HEK293 (cell line): ENCODE measurements around the gene STX5.

Experiments
- CTCF ChIA-PET: fragments of 350-600 bp; formaldehyde crosslinking; extraction: SDS; loops from one replicate; lab custom pipeline; 2021; ENCODE audit warnings: antibody characterized with exemption; lab: Yijun Ruan, JAX
- POLR2A ChIA-PET: fragments of 300-600 bp; formaldehyde crosslinking; extraction: SDS; loops from one replicate; lab custom pipeline; 2020; ENCODE audit warnings: antibody characterized with exemption, inconsistent platforms; lab: Yijun Ruan, JAX
- H3K27ac ChIP-seq: fragments of 200-500 bp; sonication (Bioruptor generic); 2 replicates; pipeline ENCODE4 v1.5.1; 2014; ENCODE audit warnings: low read depth, low read length, control low read depth, inconsistent platforms; ENCODE audit errors: extremely low read depth
- H3K36me3 ChIP-seq, 2 experiments: fragments of 200-500 bp in 1 of 2; sonication (Bioruptor generic) in 1 of 2; 1 replicate in 1 of 2; 2 replicates in 1 of 2; pipeline ENCODE4 v1.5.1; 2014 to 2017; ENCODE audit warnings: inconsistent platforms in 2 of 2, low read length in 2 of 2; ENCODE audit not compliant: control insufficient read depth in 2 of 2, insufficient read depth in 1 of 2
- H3K4me1 ChIP-seq: fragments of 200-500 bp; sonication (Bioruptor generic); 2 replicates; pipeline ENCODE4 v1.5.1; 2014; ENCODE audit warnings: mild to moderate bottlenecking, low read length, inconsistent platforms; ENCODE audit not compliant: control insufficient read depth, insufficient read depth
- H3K4me3 ChIP-seq: 2 replicates; pipeline ENCODE4 v1.5.1; 2011; ENCODE audit warnings: low read depth, mild to moderate bottlenecking, control low read depth, low read length, moderate library complexity
- H3K9me3 ChIP-seq: fragments of 200-500 bp; sonication (Bioruptor generic); 2 replicates; pipeline ENCODE4 v1.5.1; 2014; ENCODE audit warnings: low read depth, low read length, inconsistent platforms; ENCODE audit not compliant: control insufficient read depth, insufficient read depth
- EGR2 ChIP-seq: fragments of 450-650 bp; formaldehyde crosslinking; IDR thresholded peaks from 2 replicates; pipeline ENCODE4 v1.5.1; 2016; ENCODE audit warnings: low read depth, missing biosample characterization, missing genetic modification characterization
- GFI1B ChIP-seq: fragments of 450-650 bp; formaldehyde crosslinking; IDR thresholded peaks from 2 replicates; pipeline ENCODE4 v1.5.1; 2016; ENCODE audit warnings: missing biosample characterization, missing genetic modification characterization
- GLIS1 ChIP-seq: fragments of 450-650 bp; formaldehyde crosslinking; IDR thresholded peaks from 2 replicates; pipeline ENCODE4 v1.5.1; 2016; ENCODE audit warnings: missing biosample characterization, missing genetic modification characterization
- HOXA7 ChIP-seq: sonication (generic); formaldehyde crosslinking; IDR thresholded peaks from 2 replicates; pipeline ENCODE4 v1.8.1; 2022; ENCODE audit warnings: missing genetic modification reagents, borderline replicate concordance
- KLF1 ChIP-seq: fragments of 450-650 bp; formaldehyde crosslinking; IDR thresholded peaks from 2 replicates; pipeline ENCODE4 v1.5.1; 2016; ENCODE audit warnings: missing biosample characterization, missing genetic modification characterization
- MZF1 ChIP-seq: fragments of 450-650 bp; formaldehyde crosslinking; IDR thresholded peaks from 2 replicates; pipeline ENCODE4 v1.5.1; 2017; ENCODE audit warnings: missing biosample characterization, missing genetic modification characterization, borderline replicate concordance
- SP3 ChIP-seq: fragments of 450-650 bp; formaldehyde crosslinking; IDR thresholded peaks from 2 replicates; pipeline ENCODE4 v1.5.1; 2016; ENCODE audit warnings: missing biosample characterization, missing genetic modification characterization
- ZNF155 ChIP-seq: fragments of 450-650 bp; formaldehyde crosslinking; IDR thresholded peaks from 2 replicates; pipeline ENCODE4 v1.5.1; 2016; ENCODE audit warnings: missing biosample characterization, missing genetic modification characterization
- ZNF23 ChIP-seq: fragments of 450-650 bp; formaldehyde crosslinking; IDR thresholded peaks from 2 replicates; pipeline ENCODE4 v1.5.1; 2016; ENCODE audit warnings: missing biosample characterization, missing genetic modification characterization, borderline replicate concordance
- ZNF324 ChIP-seq: fragments of 450-650 bp; formaldehyde crosslinking; IDR thresholded peaks from 2 replicates; pipeline ENCODE4 v1.5.1; 2016; ENCODE audit warnings: missing biosample characterization, missing genetic modification characterization
- ZNF341 ChIP-seq: fragments of 450-650 bp; formaldehyde crosslinking; IDR thresholded peaks from 2 replicates; pipeline ENCODE4; 2016; ENCODE audit warnings: low read depth, missing biosample characterization, missing genetic modification characterization
- ZNF473 ChIP-seq: fragments of 450-650 bp; formaldehyde crosslinking; IDR thresholded peaks from 2 replicates; pipeline ENCODE4 v1.5.1; 2017; ENCODE audit warnings: missing biosample characterization, missing genetic modification characterization
- ZNF561 ChIP-seq: fragments of 450-650 bp; IDR thresholded peaks from 2 replicates; pipeline ENCODE4 v1.5.1; 2018; ENCODE audit warnings: missing biosample characterization, missing genetic modification characterization, borderline replicate concordance
- ZNF624 ChIP-seq: fragments of 450-650 bp; formaldehyde crosslinking; IDR thresholded peaks from 2 replicates; pipeline ENCODE4 v1.5.1; 2017; ENCODE audit warnings: missing biosample characterization, missing genetic modification characterization
- ZNF629 ChIP-seq: fragments of 450-650 bp; formaldehyde crosslinking; IDR thresholded peaks from 2 replicates; pipeline ENCODE4 v1.5.1; 2017; ENCODE audit warnings: missing biosample characterization, missing genetic modification characterization
- ZNF660 ChIP-seq: fragments of 450-650 bp; IDR thresholded peaks from 2 replicates; pipeline ENCODE4 v1.5.1; 2018; ENCODE audit warnings: missing biosample characterization, mild to moderate bottlenecking, missing genetic modification characterization
- ZNF776 ChIP-seq: fragments of 450-650 bp; formaldehyde crosslinking; IDR thresholded peaks from 2 replicates; pipeline ENCODE4 v1.5.0; 2017; ENCODE audit warnings: missing biosample characterization, missing genetic modification characterization, borderline replicate concordance
- TF ChIP-seq, protein P1 (sequence below): fragments of 450-650 bp; formaldehyde crosslinking; IDR thresholded peaks from 2 replicates; pipeline ENCODE4 v1.5.1; 2016; ENCODE audit warnings: missing biosample characterization, missing genetic modification characterization
- TF ChIP-seq, protein P2 (sequence below): fragments of 450-650 bp; formaldehyde crosslinking; IDR thresholded peaks from 2 replicates; pipeline ENCODE4 v1.5.1; 2016; ENCODE audit warnings: missing biosample characterization, missing genetic modification characterization
- TF ChIP-seq, protein P3 (sequence below): fragments of 450-650 bp; formaldehyde crosslinking; IDR thresholded peaks from 2 replicates; pipeline ENCODE4 v1.5.1; 2016; ENCODE audit warnings: missing biosample characterization, missing genetic modification characterization, borderline replicate concordance
- TF ChIP-seq, protein P4 (sequence below): fragments of 450-650 bp; formaldehyde crosslinking; conservative IDR thresholded peaks from 2 replicates; pipeline ENCODE4 v1.5.1; 2016; ENCODE audit warnings: low read depth, missing biosample characterization, missing genetic modification characterization

Gene STX5

DNA sequence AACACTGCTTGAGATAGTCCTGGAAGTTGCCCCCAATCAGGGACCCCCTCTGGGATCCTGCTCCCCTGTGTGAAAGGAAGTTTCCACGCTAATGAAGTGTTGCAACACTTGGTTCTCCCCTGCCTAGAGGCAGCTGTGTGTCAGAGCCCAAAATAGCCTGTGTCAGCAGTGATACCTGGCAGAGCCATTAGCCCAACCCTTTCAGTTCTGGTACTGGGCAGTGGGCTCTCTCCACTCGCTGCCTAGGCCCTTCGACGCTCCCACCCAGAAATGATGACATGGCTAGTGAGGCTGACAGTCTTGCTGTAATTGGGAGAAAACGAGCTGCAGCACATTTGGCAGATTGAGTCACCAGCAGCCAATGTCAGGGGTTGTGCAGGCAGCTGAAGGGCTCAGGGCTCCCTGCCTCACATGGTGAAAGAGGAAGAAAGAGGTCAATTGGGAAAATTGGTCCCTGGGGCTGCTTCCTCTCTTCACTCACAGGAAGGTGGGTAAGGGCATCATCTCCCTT lies 25.2 kb downstream of the STX5 start (continued):
- no peak for TF ChIP-seq MZF1 (tag by site-specific recombination)
- TF ChIP-seq, protein P1, sequence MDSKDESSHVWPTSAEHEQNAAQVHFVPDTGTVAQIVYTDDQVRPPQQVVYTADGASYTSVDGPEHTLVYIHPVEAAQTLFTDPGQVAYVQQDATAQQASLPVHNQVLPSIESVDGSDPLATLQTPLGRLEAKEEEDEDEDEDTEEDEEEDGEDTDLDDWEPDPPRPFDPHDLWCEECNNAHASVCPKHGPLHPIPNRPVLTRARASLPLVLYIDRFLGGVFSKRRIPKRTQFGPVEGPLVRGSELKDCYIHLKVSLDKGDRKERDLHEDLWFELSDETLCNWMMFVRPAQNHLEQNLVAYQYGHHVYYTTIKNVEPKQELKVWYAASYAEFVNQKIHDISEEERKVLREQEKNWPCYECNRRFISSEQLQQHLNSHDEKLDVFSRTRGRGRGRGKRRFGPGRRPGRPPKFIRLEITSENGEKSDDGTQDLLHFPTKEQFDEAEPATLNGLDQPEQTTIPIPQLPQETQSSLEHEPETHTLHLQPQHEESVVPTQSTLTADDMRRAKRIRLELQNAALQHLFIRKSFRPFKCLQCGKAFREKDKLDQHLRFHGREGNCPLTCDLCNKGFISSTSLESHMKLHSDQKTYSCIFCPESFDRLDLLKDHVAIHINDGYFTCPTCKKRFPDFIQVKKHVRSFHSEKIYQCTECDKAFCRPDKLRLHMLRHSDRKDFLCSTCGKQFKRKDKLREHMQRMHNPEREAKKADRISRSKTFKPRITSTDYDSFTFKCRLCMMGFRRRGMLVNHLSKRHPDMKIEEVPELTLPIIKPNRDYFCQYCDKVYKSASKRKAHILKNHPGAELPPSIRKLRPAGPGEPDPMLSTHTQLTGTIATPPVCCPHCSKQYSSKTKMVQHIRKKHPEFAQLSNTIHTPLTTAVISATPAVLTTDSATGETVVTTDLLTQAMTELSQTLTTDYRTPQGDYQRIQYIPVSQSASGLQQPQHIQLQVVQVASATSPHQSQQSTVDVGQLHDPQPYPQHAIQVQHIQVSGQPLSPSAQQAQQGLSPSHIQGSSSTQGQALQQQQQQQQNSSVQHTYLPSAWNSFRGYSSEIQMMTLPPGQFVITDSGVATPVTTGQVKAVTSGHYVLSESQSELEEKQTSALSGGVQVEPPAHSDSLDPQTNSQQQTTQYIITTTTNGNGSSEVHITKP: peak; percentile 36; the same call in 1 of the 2 replicates
- TF ChIP-seq GLIS1 (tag by site-specific recombination): peak; percentile 67

DNA sequence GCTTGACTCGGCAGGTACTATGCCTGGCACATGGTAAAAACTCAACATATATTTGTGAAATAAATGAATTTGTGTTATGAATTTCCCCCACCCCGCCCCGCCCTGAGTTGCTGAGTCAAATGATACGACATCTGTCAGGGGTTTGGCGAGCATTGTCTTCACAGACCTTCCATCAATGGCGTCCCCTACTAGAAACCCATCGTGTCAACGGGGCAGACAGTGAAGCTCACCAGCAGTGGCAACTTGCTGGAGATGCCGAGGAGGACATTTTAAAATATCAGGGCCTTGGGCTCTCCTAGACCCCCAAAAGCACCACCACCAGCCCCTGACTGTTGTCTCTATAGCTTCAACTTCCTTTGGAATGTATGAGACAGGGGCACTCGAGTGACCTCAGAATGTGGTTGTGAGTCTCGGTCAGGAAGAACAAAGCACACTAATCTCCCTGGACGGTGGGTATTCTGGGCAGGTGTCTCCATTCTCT lies 25.9 kb downstream of the STX5 start:
- no peaks in the 10 kb centered on the region for H3K4me1 ChIP-seq
- no peaks in the 10 kb centered on the region for H3K9me3 ChIP-seq
- H3K27ac ChIP-seq: no peak overlapping the region; the same call in 1 of the 2 replicates
- H3K4me3 ChIP-seq: peak overlapping the region; percentile 84
- CTCF ChIA-PET: interaction anchor here (0.7 kb wide), 1 partner anchor 28 kb away, joined by 4 read pairs; no protein-coding TSS in a partner anchor
- POLR2A ChIA-PET: interaction anchor here (0.5 to 3.5 kb wide), 19 partner anchors 10 to 161 kb away, joined by 3 to 25 read pairs (median 6); partner anchors contain the start of genes C11orf98, CSKMT, HNRNPUL2 and POLR2G
- peaks cover 13 to 34% of the 10 kb centered on the region in 2 experiments for H3K36me3 ChIP-seq
- TF ChIP-seq, protein P2, sequence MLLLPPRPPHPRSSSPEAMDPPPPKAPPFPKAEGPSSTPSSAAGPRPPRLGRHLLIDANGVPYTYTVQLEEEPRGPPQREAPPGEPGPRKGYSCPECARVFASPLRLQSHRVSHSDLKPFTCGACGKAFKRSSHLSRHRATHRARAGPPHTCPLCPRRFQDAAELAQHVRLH: no peak
- TF ChIP-seq GFI1B (no peak), GLIS1 (tag by site-specific recombination) (no peak), ZNF324 (no peak), ZNF561 (tag by site-specific recombination) (no peak), ZNF629 (tag by site-specific recombination) (no peak), ZNF473 (tag by site-specific recombination) (no peak), EGR2 (tag by site-specific recombination) (no peak), ZNF624 (no peak), ZNF341 (tag by site-specific recombination) (no peak), ZNF23 (tag by site-specific recombination) (no peak)
- TF ChIP-seq, protein P3, sequence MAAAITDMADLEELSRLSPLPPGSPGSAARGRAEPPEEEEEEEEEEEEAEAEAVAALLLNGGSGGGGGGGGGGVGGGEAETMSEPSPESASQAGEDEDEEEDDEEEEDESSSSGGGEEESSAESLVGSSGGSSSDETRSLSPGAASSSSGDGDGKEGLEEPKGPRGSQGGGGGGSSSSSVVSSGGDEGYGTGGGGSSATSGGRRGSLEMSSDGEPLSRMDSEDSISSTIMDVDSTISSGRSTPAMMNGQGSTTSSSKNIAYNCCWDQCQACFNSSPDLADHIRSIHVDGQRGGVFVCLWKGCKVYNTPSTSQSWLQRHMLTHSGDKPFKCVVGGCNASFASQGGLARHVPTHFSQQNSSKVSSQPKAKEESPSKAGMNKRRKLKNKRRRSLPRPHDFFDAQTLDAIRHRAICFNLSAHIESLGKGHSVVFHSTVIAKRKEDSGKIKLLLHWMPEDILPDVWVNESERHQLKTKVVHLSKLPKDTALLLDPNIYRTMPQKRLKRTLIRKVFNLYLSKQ (tag by site-specific recombination): no peak

DNA sequence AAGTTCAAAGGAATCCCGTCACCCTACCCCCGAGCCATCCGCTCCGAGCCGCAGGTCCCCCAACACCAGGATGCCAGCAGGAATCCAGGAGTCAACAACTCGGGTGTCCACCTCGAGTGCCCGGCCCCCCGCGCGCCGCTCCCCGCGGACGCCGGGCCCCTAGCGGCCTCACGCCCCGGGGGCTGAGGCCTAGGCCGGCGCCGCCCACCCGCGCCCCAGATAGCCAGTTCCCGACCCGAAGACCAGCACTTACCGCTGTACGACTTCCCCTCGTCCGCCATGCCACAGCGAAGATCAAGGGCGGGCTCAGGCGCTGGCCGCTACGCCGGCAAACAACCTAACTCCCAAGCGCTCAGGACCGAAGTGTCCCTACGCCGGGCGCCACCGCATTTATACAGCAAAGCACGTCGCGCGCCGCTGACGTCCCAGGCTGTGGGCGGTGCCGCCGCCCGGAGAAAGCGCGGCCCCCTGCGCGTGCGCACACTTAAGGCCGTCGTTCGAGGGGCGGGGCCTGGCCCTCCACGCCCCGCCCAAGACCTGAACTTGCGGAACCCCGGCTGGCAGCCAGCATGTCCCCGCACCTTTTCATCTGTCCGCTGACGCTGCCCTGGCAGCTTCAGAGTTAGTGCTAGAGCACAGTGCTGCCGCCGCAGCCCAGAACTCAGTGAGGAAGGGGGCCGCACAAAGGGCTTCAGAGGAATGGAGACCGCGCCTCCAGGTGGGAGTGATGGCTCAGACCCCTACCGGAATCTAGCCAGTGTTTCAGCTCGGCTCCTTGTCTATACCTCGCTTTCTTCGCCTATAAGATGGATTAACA lies 26.6 kb downstream of the STX5 start, which contains the start of gene NXF1:
Gene NXF1, minus strand, starts transcription at position 365 of the 817 bp plus-strand sequence. Its CDS starts 84 bp downstream, at position 281.
- CTCF ChIA-PET: no interaction called here
- H3K27ac ChIP-seq: peak within 1 kb of the TSS; percentile 63
- TF ChIP-seq KLF1 (tag by site-specific recombination) (peak; percentile 55; the same call in 1 of the 2 replicates), ZNF155 (tag by site-specific recombination) (no peak), EGR2 (tag by site-specific recombination) (0 out of 2 replicates have a peak, but pooled peaks have one; percentile 40), ZNF660 (tag by site-specific recombination) (peak; percentile 84), SP3 (tag by site-specific recombination) (peak; percentile 88), ZNF776 (tag by site-specific recombination) (no peak), HOXA7 (CRISPR knock-in tag) (no peak)
- TF ChIP-seq, protein P4, sequence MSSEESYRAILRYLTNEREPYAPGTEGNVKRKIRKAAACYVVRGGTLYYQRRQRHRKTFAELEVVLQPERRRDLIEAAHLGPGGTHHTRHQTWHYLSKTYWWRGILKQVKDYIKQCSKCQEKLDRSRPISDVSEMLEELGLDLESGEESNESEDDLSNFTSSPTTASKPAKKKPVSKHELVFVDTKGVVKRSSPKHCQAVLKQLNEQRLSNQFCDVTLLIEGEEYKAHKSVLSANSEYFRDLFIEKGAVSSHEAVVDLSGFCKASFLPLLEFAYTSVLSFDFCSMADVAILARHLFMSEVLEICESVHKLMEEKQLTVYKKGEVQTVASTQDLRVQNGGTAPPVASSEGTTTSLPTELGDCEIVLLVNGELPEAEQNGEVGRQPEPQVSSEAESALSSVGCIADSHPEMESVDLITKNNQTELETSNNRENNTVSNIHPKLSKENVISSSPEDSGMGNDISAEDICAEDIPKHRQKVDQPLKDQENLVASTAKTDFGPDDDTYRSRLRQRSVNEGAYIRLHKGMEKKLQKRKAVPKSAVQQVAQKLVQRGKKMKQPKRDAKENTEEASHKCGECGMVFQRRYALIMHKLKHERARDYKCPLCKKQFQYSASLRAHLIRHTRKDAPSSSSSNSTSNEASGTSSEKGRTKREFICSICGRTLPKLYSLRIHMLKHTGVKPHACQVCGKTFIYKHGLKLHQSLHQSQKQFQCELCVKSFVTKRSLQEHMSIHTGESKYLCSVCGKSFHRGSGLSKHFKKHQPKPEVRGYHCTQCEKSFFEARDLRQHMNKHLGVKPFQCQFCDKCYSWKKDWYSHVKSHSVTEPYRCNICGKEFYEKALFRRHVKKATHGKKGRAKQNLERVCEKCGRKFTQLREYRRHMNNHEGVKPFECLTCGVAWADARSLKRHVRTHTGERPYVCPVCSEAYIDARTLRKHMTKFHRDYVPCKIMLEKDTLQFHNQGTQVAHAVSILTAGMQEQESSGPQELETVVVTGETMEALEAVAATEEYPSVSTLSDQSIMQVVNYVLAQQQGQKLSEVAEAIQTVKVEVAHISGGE (tag by site-specific recombination): 0 out of 2 replicates have a peak, but pooled peaks have one; percentile 20

More for the DNA sequence above, 26.6 kb downstream of the STX5 start, which contains the start of gene NXF1:
- H3K36me3 ChIP-seq: peaks cover 17 to 39% of the 10 kb centered on the region in 2 experiments
- H3K4me1 ChIP-seq: no peaks in the 10 kb centered on the region
- H3K9me3 ChIP-seq: no peaks in the 10 kb centered on the region
- peak within 1 kb of the TSS; percentile 84 for H3K4me3 ChIP-seq
- POLR2A ChIA-PET: interaction anchor here (0.6 to 3.5 kb wide), 19 partner anchors 7 to 161 kb away, joined by 3 to 25 read pairs (median 6); partner anchors contain the start of genes C11orf98, CSKMT, HNRNPUL2 and POLR2G
